Measurements from ENCODE around the gene OSBPL6. TPM values are rescaled to one million over a fixed set of nuclear protein-coding genes. Genes with fewer than 3 reads are reported as not detected.

OSBPL6 gene
- total RNA-seq, 6 experiments from 2014 or later: 2.4 to 7.5 (median 3.3) TPM

- peaks cover 4% of the 10 kb centered on the region; the same call in 1 of the 2 replicates for H3K36me3 Mint-ChIP-seq (ENCODE audit: low read depth)
- no peak overlapping the region for H3K4me3 Mint-ChIP-seq
- no peaks in the 10 kb centered on the region; the same call in 1 of the 2 replicates for H3K27me3 Mint-ChIP-seq (ENCODE audit: insufficient read depth)
- no peak overlapping the region for H3K27ac Mint-ChIP-seq
- no peaks in the 10 kb centered on the region; the same call in 1 of the 2 replicates for H3K4me1 Mint-ChIP-seq (ENCODE audit: low read depth)
- DNase-seq: no peak
- no peak for TF ChIP-seq CTCF (IDR thresholded peaks at IDR 0.05)
- no peaks in the 10 kb centered on the region; the same call in 1 of the 2 replicates for H3K9me3 Mint-ChIP-seq
Observed at GRCh38 chr2:178287652-178288344, 93.5 kb downstream of the OSBPL6 start.

- Mint-ChIP-seq H3K9me3 (no peaks in the 10 kb centered on the region; the same call in 1 of the 2 replicates), H3K27ac (no peak overlapping the region), H3K4me1 (ENCODE audit: low read depth) (no peaks in the 10 kb centered on the region), H3K36me3 (ENCODE audit: low read depth) (peaks cover 4% of the 10 kb centered on the region; the same call in 1 of the 2 replicates), H3K4me3 (no peak overlapping the region), H3K27me3 (ENCODE audit: insufficient read depth) (no peaks in the 10 kb centered on the region)
- no peak for DNase-seq
- TF ChIP-seq CTCF (IDR thresholded peaks at IDR 0.05): no peak
Observed at GRCh38 chr2:178291703-178292102, 97.4 kb downstream of the OSBPL6 start.

- Mint-ChIP-seq H3K4me1 (ENCODE audit: low read depth) (no peaks in the 10 kb centered on the region), H3K27ac (no peak overlapping the region), H3K27me3 (ENCODE audit: insufficient read depth) (no peaks in the 10 kb centered on the region), H3K4me3 (no peak overlapping the region), H3K36me3 (ENCODE audit: low read depth) (peaks cover 4% of the 10 kb centered on the region; the same call in 1 of the 2 replicates), H3K9me3 (no peaks in the 10 kb centered on the region; the same call in 1 of the 2 replicates)
- DNase-seq: no peak
- TF ChIP-seq CTCF (IDR thresholded peaks at IDR 0.05): no peak
Observed at GRCh38 chr2:178292586-178292985, 98.3 kb downstream of the OSBPL6 start.

GRCh38 chr2:178295115-178295514 is 100.8 kb downstream of the OSBPL6 start:
- Mint-ChIP-seq H3K4me1 (ENCODE audit: low read depth) (peaks cover 6% of the 10 kb centered on the region), H3K27ac (no peak overlapping the region), H3K27me3 (ENCODE audit: insufficient read depth) (no peaks in the 10 kb centered on the region), H3K9me3 (no peaks in the 10 kb centered on the region), H3K4me3 (no peak overlapping the region), H3K36me3 (ENCODE audit: low read depth) (no peaks in the 10 kb centered on the region)
- DNase-seq: no peak
- TF ChIP-seq CTCF (IDR thresholded peaks at IDR 0.05): no peak

GRCh38 chr2:178295906-178296305 is 101.6 kb downstream of the OSBPL6 start:
- Mint-ChIP-seq H3K36me3 (ENCODE audit: low read depth) (no peaks in the 10 kb centered on the region), H3K27ac (no peak overlapping the region), H3K9me3 (no peaks in the 10 kb centered on the region), H3K4me3 (no peak overlapping the region), H3K27me3 (ENCODE audit: insufficient read depth) (no peaks in the 10 kb centered on the region), H3K4me1 (ENCODE audit: low read depth) (peaks cover 6% of the 10 kb centered on the region)
- TF ChIP-seq CTCF (IDR thresholded peaks at IDR 0.05): no peak
- no peak for DNase-seq
